Measurements from ENCODE around the gene ZNF33A.
A peak's percentile ranks its signal among the peaks of the same experiment; 100 is the strongest.
"Not testable (repeated sequence)": the region's sequence is repeated elsewhere in the genome, so short reads cannot be mapped to it uniquely, and the experiment has no call there.

The ZNF33A gene

DNA sequence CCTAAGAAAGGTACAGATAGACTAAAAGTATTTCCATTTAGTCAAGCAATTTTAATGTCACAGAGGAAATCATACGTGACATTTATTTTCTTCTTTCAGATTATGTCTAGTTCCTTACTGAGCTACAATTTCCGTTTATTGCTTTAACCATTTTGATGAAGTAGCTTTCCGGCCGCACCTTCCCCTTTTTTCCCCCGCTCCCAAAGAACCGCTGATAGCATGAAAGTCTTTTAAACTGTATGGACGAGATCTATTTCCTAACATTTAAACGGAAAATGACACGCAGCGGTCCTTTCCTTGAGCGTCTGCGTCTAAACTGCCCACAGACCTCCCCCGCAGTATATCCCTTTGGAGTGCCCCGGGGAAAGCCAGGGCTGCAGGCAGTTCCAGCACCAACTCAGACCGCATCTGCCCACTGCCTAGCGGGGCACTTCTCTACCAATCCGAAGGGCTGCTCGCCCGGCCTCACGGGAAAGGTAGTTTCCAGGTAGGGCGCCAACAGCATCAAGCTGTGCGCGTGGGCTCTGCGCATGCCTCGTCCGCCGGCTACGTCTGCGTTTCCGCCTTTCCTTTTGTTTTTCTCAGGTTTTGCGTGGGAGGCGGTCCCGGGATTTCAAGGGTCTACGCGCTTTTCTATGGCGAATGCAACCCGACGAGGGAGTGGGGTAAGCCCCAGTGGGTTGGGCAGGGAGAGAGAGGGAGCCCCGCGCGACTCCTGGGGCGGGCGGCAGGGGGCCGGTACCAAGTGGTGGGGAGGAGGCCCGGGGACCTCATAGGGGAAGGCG is at the start of gene ZNF33A:
Gene ZNF33A (plus strand): TSS at position 557 of the 785 bp plus-strand sequence. CDS start 1,667 bp downstream, outside the sequence.
- no peaks in the 10 kb centered on the region for H3K27me3 Mint-ChIP-seq
- H3K36me3 Mint-ChIP-seq (ENCODE audit: low read depth), result peaks cover 41% of the 10 kb centered on the region
- H3K27ac Mint-ChIP-seq, result peak within 1 kb of the TSS; percentile 100
- peak within 1 kb of the TSS; percentile 93 for H3K4me3 Mint-ChIP-seq
- peaks cover 39% of the 10 kb centered on the region for H3K4me1 Mint-ChIP-seq (ENCODE audit: low read depth)
- H3K9me3 Mint-ChIP-seq, result no peaks in the 10 kb centered on the region
- peak; percentile 92 for DNase-seq

DNA sequence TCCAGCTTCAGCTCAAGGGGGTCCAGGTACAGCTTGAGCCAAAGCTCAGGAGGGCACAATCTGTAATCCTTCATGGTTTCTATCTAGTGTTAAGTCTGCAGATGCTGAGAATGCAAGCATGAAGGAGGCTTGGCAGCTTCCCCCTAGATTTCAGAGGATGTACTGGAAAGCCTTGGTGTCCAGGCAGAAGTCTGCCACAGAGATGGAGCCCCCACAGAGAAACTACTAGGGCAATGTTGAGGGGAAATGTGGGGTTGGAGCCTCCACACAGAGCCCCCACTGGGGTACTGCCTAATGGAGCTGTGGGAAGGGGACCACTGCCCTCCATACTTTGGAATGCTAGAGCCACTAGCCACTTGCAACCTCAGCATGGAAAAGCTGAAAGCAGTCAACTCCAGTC is 45.5 kb upstream of the ZNF33A start:
- Mint-ChIP-seq H3K27ac (no peak overlapping the region), H3K9me3 (peaks cover 20% of the 10 kb centered on the region), H3K4me1 (ENCODE audit: low read depth) (no peaks in the 10 kb centered on the region), H3K36me3 (ENCODE audit: low read depth) (peaks cover 82% of the 10 kb centered on the region), H3K4me3 (no peak overlapping the region), H3K27me3 (no peaks in the 10 kb centered on the region)
- no peak for DNase-seq

DNA sequence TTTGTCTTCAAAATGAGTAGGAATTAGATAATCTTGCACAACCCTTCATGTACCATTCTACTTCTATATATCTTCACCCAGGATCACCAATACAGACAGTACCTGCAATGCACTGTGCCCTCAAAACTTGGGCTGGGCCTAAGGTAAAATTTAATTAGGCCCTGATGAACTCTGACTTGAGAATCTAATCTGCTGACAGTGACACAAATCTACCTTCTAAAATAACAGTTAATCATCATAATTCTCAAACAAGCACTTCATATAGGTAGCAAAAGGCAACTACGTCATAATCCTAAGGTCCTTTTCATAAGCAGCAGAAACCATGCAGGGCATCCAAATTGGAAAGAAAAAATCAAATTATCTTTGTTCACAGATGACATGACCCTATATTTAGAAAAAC is 38.1 kb upstream of the ZNF33A start:
- no peak overlapping the region for H3K4me3 Mint-ChIP-seq
- no peak for DNase-seq
- no peak overlapping the region for H3K27ac Mint-ChIP-seq
- peaks cover 62% of the 10 kb centered on the region for H3K36me3 Mint-ChIP-seq (ENCODE audit: low read depth)
- H3K27me3 Mint-ChIP-seq, result no peaks in the 10 kb centered on the region
- peaks cover 3% of the 10 kb centered on the region for H3K9me3 Mint-ChIP-seq
- peaks cover 23% of the 10 kb centered on the region for H3K4me1 Mint-ChIP-seq (ENCODE audit: low read depth)

DNA sequence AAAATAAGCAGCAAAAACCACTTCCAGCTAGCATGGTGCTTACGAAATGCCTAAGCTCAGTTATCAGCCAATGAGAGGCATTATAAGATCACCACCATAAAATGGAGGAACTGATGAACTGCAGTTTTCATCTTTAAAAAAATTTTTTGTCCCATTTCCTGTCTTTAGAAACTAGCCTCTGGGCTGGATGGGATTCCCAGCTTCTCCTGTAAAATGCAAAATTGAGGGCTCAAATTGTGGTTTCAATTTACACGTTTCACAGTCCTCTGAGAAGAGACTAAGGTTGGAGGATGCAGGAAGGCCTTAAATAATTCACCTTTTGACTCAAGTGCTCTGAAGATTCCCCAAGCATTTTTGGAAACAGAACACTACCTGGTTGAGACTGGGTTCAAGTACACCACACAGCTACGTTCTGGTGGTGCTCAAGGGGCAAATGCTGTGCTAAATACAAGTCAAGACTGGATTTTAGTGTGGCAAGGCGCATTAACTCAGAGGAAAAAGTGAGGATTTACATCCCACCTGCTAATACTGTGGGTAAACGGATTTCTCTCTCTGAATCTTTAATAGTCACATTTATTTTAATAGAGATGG is 35.0 kb upstream of the ZNF33A start:
- no peak for DNase-seq
- peaks cover 23% of the 10 kb centered on the region for H3K4me1 Mint-ChIP-seq (ENCODE audit: low read depth)
- H3K4me3 Mint-ChIP-seq, result peak overlapping the region; percentile 92
- H3K9me3 Mint-ChIP-seq, result no peaks in the 10 kb centered on the region
- peaks cover 32% of the 10 kb centered on the region for H3K36me3 Mint-ChIP-seq (ENCODE audit: low read depth)
- H3K27ac Mint-ChIP-seq, result peak overlapping the region; percentile 96
- H3K27me3 Mint-ChIP-seq, result no peaks in the 10 kb centered on the region

DNA sequence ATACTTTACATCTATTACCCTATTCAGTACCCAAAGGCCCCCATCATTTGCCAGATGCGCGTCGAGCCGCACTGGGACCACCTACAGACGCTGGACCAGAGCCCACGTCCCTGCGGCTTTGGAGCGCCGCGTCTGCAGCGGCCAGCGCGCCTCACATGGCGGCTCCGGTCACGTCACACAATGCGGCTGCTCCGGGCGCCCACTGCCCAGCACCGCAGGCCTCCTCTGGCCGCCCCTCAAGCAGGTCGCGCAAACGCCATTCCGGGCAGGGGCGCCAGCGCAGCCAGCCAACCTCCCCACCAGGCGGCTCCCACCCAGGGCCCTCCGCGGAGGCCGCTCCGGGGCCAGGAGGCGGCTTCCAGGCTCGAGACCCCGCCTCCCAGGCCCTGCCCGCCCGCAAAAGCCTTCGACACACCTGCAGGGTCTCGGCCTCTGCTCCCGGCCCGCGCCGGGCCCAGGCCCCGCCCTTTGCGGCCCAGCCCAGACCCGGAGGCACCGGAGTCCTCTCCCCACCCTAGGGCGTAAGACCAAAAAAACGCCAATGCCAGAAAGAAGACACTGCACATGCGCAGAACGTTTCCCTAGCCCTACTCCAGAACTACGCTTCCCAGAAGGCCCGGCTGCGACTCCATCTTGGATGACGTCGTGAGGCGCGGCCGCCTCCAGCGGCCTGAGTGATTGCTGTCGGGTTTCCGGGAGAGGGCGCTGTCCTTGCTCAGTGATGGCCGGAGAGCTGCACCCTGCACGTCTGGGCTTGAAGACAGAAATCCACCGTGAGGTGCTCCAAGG is 34.2 kb upstream of the ZNF33A start, which contains the start of gene ZNF25:
Gene ZNF25 (minus strand): TSS at position 557 of the 789 bp plus-strand sequence. CDS start 4,925 bp downstream, outside the sequence.
- peak within 1 kb of the TSS; percentile 92 for H3K4me3 Mint-ChIP-seq
- peaks cover 28% of the 10 kb centered on the region for H3K36me3 Mint-ChIP-seq (ENCODE audit: low read depth)
- no peaks in the 10 kb centered on the region for H3K27me3 Mint-ChIP-seq
- peak; percentile 94 for DNase-seq
- H3K27ac Mint-ChIP-seq, result peak within 1 kb of the TSS; percentile 96
- no peaks in the 10 kb centered on the region for H3K9me3 Mint-ChIP-seq
- H3K4me1 Mint-ChIP-seq (ENCODE audit: low read depth), result peaks cover 23% of the 10 kb centered on the region

DNA sequence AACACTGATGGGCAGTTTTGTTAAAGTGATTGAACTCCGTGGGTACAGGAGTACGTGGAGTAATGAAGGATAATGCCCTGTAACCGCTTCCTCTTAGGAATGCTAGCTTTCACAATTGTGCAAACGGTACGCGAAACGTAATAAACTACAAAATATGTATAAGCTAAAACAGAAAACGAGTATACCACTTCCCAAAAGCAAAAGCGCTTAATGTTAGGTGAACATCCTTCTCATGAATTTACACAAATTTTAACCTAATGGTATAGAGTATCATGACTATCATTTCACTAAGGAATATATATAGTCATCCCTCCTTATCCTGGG is 33.6 kb upstream of the ZNF33A start:
- no peak for DNase-seq
- Mint-ChIP-seq H3K4me3 (peak overlapping the region; percentile 92), H3K27ac (peak overlapping the region; percentile 96), H3K9me3 (no peaks in the 10 kb centered on the region), H3K4me1 (ENCODE audit: low read depth) (peaks cover 23% of the 10 kb centered on the region), H3K27me3 (no peaks in the 10 kb centered on the region), H3K36me3 (ENCODE audit: low read depth) (peaks cover 22% of the 10 kb centered on the region)

DNA sequence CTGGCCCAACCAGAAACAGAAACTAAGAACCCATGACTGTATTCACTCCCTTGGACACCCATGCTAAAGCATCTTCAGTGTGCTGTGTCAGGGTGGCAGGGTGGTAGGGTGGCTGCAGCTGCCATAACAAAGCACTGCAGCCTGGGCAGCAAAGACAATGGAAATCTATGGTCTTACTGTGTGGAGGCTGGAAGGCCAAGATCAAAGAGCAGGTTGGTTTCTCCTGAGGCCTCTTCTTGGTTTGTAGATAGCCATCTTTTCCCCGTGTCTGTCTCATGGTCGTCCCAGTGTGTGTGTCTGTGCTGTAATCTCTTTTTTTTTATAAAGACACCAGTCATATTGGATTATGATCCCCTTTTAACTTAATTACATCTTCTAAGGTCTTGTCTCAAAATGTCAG is 18.8 kb upstream of the ZNF33A start:
- Mint-ChIP-seq H3K36me3 (ENCODE audit: low read depth) (no peaks in the 10 kb centered on the region), H3K9me3 (peaks cover 2% of the 10 kb centered on the region), H3K27me3 (peaks cover 10% of the 10 kb centered on the region), H3K27ac (no peak overlapping the region), H3K4me1 (ENCODE audit: low read depth) (no peaks in the 10 kb centered on the region), H3K4me3 (no peak overlapping the region)
- no peak for DNase-seq

DNA sequence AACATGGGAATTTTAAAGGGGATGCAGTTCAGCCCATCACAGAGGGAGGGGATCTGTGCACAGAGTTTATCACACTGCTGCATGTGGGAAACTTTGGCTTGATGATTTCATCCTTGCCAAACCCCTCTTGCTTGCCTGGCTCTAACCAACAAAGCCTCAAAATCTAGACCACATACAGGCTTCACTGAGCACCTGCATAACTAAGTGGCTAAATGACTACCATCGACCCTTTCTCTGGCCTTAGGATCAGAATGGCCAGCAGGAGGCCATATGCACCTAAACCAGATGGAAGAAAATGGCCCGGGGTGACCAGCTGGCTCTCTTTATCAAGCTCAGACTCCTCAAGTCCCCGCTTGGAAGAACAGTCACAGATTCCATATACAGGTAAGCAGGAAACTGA is 18.4 kb upstream of the ZNF33A start:
- H3K27ac Mint-ChIP-seq, result no peak overlapping the region
- peaks cover 2% of the 10 kb centered on the region for H3K9me3 Mint-ChIP-seq
- peaks cover 10% of the 10 kb centered on the region for H3K27me3 Mint-ChIP-seq
- H3K36me3 Mint-ChIP-seq (ENCODE audit: low read depth), result no peaks in the 10 kb centered on the region
- DNase-seq, result no peak
- H3K4me1 Mint-ChIP-seq (ENCODE audit: low read depth), result no peaks in the 10 kb centered on the region
- no peak overlapping the region for H3K4me3 Mint-ChIP-seq

DNA sequence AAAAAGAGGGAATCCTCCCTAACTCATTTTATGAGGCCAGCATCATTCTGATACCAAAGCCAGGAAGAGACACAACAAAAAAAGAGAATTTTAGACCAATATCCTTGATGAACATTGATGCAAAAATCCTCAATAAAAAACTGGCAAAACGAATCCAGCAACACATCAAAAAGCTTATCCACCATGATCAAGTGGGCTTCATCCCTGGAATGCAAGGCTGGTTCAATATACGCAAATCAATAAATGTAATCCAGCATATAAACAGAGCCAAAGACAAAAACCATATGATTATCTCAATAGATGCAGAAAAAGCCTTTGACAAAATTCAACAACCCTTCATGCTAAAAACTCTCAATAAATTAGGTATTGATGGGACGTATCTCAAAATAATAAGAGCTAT is 11.6 kb upstream of the ZNF33A start:
- not testable (repeated sequence) for H3K4me3 Mint-ChIP-seq; H3K9me3 Mint-ChIP-seq; H3K4me1 Mint-ChIP-seq (ENCODE audit: low read depth); H3K36me3 Mint-ChIP-seq (ENCODE audit: low read depth); H3K27ac Mint-ChIP-seq; DNase-seq; H3K27me3 Mint-ChIP-seq

DNA sequence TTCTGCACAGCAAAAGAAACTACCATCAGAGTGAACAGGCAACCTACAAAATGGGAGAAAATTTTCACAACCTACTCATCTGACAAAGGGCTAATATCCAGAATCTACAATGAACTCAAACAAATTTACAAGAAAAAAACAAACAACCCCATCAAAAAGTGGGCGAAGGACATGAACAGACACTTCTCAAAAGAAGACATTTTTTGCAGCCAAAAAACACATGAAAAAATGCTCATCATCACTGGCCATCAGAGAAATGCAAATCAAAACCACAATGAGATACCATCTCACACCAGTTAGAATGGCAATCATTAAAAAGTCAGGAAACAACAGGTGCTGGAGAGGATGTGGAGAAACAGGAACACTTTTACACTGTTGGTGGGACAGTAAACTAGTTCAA is 10.0 kb upstream of the ZNF33A start:
- not testable (repeated sequence) for H3K4me3 Mint-ChIP-seq; H3K27me3 Mint-ChIP-seq; H3K36me3 Mint-ChIP-seq (ENCODE audit: low read depth); H3K4me1 Mint-ChIP-seq (ENCODE audit: low read depth); DNase-seq; H3K9me3 Mint-ChIP-seq; H3K27ac Mint-ChIP-seq

DNA sequence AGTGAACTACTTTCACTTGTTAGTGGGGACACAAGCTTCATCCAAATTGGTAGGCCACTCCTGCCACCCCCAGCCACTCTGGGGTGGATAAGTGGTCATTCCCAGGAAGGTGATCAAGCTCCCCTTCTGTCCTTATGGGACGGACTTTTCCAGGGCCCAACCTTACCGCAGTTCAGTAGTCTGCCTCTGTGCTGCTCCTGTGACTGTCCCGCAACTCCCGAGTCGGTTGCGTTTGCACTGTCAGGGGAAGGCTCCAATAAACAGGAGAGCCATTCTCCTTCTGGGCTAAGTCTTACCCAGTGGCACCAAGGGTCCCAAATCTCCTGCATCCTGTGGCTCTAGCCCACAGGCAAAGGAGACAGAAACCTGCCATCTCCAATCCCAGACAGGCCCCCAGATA is 7.4 kb upstream of the ZNF33A start:
- H3K36me3 Mint-ChIP-seq (ENCODE audit: low read depth), result no peaks in the 10 kb centered on the region
- peaks cover under 1% of the 10 kb centered on the region for H3K9me3 Mint-ChIP-seq
- no peaks in the 10 kb centered on the region for H3K27me3 Mint-ChIP-seq
- no peak for DNase-seq
- no peak overlapping the region for H3K4me3 Mint-ChIP-seq
- H3K27ac Mint-ChIP-seq, result no peak overlapping the region
- H3K4me1 Mint-ChIP-seq (ENCODE audit: low read depth), result no peaks in the 10 kb centered on the region

DNA sequence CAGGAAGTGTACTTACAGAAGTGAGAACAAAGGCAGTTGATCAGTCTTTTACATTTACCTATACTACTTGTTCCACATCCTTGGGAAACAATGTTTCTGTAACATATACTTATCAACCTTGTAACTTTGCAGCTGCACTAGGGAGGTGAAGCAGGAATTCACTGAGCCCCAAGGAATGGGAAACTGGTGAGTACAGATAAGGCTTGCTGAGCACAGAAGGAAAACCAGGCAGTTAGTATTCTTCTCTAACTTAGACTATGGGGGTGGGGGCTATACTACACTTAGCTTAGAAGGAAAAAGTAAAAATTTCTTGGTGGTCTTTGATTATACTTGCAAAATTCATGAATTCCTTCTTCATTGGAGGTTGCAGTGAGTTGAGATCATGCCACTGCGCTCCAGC is 6.9 kb upstream of the ZNF33A start:
- no peaks in the 10 kb centered on the region for H3K4me1 Mint-ChIP-seq (ENCODE audit: low read depth)
- no peak for DNase-seq
- H3K9me3 Mint-ChIP-seq, result no peaks in the 10 kb centered on the region
- H3K4me3 Mint-ChIP-seq, result no peak overlapping the region
- H3K27me3 Mint-ChIP-seq, result no peaks in the 10 kb centered on the region
- no peak overlapping the region for H3K27ac Mint-ChIP-seq
- H3K36me3 Mint-ChIP-seq (ENCODE audit: low read depth), result no peaks in the 10 kb centered on the region

DNA sequence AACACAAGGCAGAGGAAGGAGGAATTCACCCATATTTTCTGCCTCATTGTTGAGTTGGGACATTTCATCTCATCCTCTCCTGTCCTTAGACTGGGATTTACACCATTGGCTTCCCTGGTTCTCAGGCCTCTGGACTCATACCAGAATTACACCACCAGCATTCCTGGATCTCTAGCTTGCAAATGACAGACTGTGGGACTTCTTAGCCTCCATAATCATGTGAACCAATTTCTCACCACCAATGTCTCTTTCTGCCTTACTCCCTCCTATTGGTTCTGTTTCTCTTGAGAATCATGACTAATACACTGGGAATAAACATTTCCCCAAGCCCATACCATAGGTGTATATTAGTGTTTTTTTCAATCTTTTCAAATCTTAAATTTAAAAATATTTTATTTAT is 2.9 kb upstream of the ZNF33A start:
- no peak overlapping the region for H3K27ac Mint-ChIP-seq
- H3K4me1 Mint-ChIP-seq (ENCODE audit: low read depth), result peaks cover 21% of the 10 kb centered on the region

DNA sequence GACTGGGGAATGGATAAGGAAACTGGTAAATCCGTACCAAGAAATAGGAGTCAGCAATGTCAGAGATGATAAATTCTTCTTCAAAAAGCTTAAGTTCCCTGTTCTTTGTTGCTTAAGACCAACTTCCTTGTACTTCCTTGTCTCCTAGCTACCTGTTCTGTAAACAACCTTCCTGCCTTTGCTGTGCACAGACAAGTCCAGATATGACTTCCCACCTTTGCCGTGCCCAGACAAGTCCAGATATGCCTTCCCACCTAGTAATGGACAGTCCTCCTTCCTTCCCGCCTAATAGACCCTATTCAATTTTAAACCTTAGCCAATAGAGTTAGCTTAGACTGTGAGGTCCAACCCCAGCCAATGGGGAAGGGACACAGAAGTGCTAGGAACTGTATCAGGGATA is 2.5 kb upstream of the ZNF33A start:
- H3K4me1 Mint-ChIP-seq (ENCODE audit: low read depth), result peaks cover 23% of the 10 kb centered on the region
- H3K9me3 Mint-ChIP-seq, result no peaks in the 10 kb centered on the region
- H3K36me3 Mint-ChIP-seq (ENCODE audit: low read depth), result peaks cover 22% of the 10 kb centered on the region
- no peaks in the 10 kb centered on the region for H3K27me3 Mint-ChIP-seq
- no peak overlapping the region for H3K4me3 Mint-ChIP-seq
- no peak for DNase-seq
- no peak overlapping the region for H3K27ac Mint-ChIP-seq

More for the DNA sequence above, 2.9 kb upstream of the ZNF33A start:
- no peak for DNase-seq
- Mint-ChIP-seq H3K9me3 (no peaks in the 10 kb centered on the region), H3K27me3 (no peaks in the 10 kb centered on the region), H3K4me3 (no peak overlapping the region), H3K36me3 (ENCODE audit: low read depth) (peaks cover 19% of the 10 kb centered on the region)

DNA sequence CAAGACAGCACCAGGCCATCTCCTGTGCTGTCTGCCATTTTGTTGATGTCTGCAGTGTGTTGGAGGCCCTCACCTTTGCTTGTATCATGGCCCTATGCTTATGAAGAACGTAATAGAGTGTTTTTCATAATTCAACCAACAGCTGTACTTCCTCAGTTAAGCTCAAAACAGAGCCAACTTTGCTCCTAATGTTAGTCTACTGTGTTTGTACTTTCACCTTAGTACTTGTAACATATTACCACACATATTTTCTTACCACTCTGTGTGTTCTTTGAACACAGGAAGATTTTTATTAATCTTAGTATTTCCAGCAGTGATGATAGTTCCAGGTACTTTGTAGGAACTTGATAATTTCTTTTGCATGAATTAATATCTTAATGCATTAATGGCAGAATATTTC is 5.9 kb downstream of the ZNF33A start:
- no peak for DNase-seq
- Mint-ChIP-seq H3K27ac (no peak overlapping the region), H3K9me3 (peaks cover 6% of the 10 kb centered on the region), H3K36me3 (ENCODE audit: low read depth) (peaks cover 91% of the 10 kb centered on the region), H3K4me3 (no peak overlapping the region), H3K27me3 (no peaks in the 10 kb centered on the region), H3K4me1 (ENCODE audit: low read depth) (peaks cover 38% of the 10 kb centered on the region)

All from activated T-cell treated with anti-CD3 and anti-CD28 coated beads, Interleukin-2, amount 50 U/mL, for 24 hours (primary cell).